SHP77 (cell line): Measurements from ENCODE around the gene EDNRA.
"Not testable (repeated sequence)": the region's sequence is repeated elsewhere in the genome, so short reads cannot be mapped to it uniquely, and the experiment has no call there.

Experiments
- DNase-seq, 2 experiments: peaks; one replicate each; lab custom pipeline; 2025; lab: John Stamatoyannopoulos, UW

Gene EDNRA

GRCh38 chr4:147480891-147481576 lies at the start of gene EDNRA:
Gene EDNRA (plus strand): TSS chr4:147481097. CDS start chr4:147485682, 4,585 bp downstream.
- no peak for DNase-seq

GRCh38 chr4:147434370-147434769 lies 46.5 kb upstream of the EDNRA start:
- DNase-seq = not testable (repeated sequence)

GRCh38 chr4:147440442-147440841 lies 40.5 kb upstream of the EDNRA start:
- DNase-seq = no peak

- no peak for DNase-seq
Measured at GRCh38 chr4:147447786-147448185, 33.1 kb upstream of the EDNRA start.

GRCh38 chr4:147453561-147454141 lies 27.2 kb upstream of the EDNRA start:
- DNase-seq = no peak

GRCh38 chr4:147456706-147457105 lies 24.2 kb upstream of the EDNRA start:
- DNase-seq = no peak

- DNase-seq = no peak
Measured at GRCh38 chr4:147461161-147461560, 19.7 kb upstream of the EDNRA start.

GRCh38 chr4:147463065-147463464 lies 17.8 kb upstream of the EDNRA start:
- DNase-seq = no peak

- no peak for DNase-seq
Measured at GRCh38 chr4:147465461-147465860, 15.4 kb upstream of the EDNRA start.

- DNase-seq = no peak
Measured at GRCh38 chr4:147477439-147477838, 3.5 kb upstream of the EDNRA start.

- no peak for DNase-seq
Measured at GRCh38 chr4:147479376-147479775, 1.5 kb upstream of the EDNRA start.

- DNase-seq = no peak
Measured at GRCh38 chr4:147479786-147480185, 1.1 kb upstream of the EDNRA start.

- DNase-seq = no peak
Measured at GRCh38 chr4:147480502-147480890, 401 bp upstream of the EDNRA start.

GRCh38 chr4:147481577-147482109 lies 746 bp downstream of the EDNRA start:
- DNase-seq = no peak

- no peak for DNase-seq
Measured at GRCh38 chr4:147482281-147482680, 1.4 kb downstream of the EDNRA start.

GRCh38 chr4:147485167-147485566 lies 4.3 kb downstream of the EDNRA start:
- DNase-seq = no peak

- DNase-seq = no peak
Measured at GRCh38 chr4:147487616-147488015, 6.7 kb downstream of the EDNRA start.

GRCh38 chr4:147488556-147488955 lies 7.7 kb downstream of the EDNRA start:
- no peak for DNase-seq

GRCh38 chr4:147491086-147491485 lies 10.2 kb downstream of the EDNRA start:
- DNase-seq = no peak

GRCh38 chr4:147492306-147492705 lies 11.4 kb downstream of the EDNRA start:
- DNase-seq = no peak

- no peak for DNase-seq
Measured at GRCh38 chr4:147492761-147493160, 11.9 kb downstream of the EDNRA start.

GRCh38 chr4:147493307-147493706 lies 12.4 kb downstream of the EDNRA start:
- DNase-seq = no peak

GRCh38 chr4:147494301-147494700 lies 13.4 kb downstream of the EDNRA start:
- no peak for DNase-seq

- DNase-seq = no peak
Measured at GRCh38 chr4:147496500-147496899, 15.6 kb downstream of the EDNRA start.
